Hair follicle dermal papilla cell (primary cell): ENCODE measurements around the gene FASN. TPM values are rescaled to one million over a fixed set of nuclear protein-coding genes. Genes with fewer than 3 reads are reported as not detected.

Source experiments
- total RNA-seq: library from RNA; depleted of rRNA; stranded (reverse); fragments of >200 nt; gene quantifications from 2 replicates; pipeline ENCODE4 v1.2.3, GENCODE V29; 2012

Gene FASN
- 227 and 302 TPM in 2 replicates for total RNA-seq

DNA sequence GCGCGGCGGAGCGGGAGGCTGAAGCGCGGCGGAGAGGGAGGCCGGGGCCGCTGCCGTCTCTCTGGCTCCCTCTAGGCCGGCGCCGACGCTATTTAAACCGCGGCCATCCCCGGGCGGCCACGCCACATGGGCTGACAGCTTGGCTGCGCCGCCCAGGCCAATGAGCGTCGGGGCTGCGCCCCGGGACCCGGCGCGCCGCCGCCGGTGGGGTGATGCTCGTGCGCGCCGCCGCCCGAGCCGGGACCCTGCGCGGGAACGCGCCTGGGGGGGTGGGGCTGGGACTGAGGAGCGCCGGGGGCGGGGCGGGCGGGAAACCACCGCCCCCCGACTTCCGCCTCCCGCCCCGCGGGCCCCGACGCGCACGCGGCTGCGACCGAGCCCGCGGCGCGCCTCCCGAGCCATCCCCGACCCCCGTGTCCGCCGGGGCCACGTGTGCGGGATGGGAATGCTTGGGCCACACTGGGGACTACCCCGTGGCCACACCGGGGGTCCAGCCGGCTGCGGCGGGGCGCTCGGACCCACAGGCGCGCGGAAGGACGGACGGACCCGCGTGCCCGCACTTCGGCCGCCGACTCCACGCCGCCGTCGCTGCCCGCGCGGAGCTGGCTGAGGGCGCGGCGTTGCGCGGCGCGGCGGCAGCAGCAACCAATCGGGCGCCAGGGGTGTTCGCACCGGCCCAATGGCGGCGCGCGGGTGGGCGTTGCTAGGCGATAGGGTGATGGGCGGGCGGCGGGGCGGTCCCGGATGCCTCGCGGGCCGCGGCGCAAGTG is at the start of gene FASN:
Gene FASN (minus strand): TSS at position 68 of the 770 bp plus-strand sequence. CDS start 1,791 bp downstream, outside the sequence.

DNA sequence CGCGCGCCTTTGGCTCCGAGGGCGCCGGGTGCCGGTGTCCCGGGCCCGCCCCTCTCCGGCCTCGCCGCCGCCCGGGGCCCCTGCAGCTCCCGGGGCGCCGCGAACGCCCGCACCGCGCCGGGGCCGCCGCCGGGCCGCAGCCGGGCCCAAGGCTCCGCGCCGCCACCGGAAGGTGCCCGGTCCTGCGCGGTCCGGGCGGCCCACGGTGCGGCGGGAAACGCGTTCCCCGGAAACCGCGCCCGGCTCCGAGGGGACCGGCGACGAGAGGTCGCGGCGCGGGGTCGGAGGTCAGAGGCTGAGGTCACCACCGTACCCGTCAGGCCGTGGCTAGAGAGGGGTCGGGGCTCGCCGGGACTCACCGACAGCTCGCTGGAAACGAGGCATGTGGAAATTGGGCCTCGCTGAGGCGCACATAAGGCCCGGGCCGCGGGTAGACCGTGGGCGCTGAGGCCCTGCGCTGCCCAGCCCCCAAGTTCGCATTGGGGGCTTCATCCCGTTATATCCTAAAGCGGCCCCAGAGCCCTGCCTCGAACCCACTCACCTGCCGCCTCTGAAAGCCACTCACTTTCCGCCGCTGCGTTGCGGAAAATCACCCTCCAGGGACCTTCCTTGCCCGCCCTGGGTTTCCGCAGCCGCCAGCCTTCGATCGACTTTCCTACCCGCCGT is 32.3 kb downstream of the FASN start, which contains the start of gene DUS1L:
Gene DUS1L (minus strand): TSS at position 167 of the 666 bp plus-strand sequence. CDS start 745 bp downstream, outside the sequence.

DNA sequence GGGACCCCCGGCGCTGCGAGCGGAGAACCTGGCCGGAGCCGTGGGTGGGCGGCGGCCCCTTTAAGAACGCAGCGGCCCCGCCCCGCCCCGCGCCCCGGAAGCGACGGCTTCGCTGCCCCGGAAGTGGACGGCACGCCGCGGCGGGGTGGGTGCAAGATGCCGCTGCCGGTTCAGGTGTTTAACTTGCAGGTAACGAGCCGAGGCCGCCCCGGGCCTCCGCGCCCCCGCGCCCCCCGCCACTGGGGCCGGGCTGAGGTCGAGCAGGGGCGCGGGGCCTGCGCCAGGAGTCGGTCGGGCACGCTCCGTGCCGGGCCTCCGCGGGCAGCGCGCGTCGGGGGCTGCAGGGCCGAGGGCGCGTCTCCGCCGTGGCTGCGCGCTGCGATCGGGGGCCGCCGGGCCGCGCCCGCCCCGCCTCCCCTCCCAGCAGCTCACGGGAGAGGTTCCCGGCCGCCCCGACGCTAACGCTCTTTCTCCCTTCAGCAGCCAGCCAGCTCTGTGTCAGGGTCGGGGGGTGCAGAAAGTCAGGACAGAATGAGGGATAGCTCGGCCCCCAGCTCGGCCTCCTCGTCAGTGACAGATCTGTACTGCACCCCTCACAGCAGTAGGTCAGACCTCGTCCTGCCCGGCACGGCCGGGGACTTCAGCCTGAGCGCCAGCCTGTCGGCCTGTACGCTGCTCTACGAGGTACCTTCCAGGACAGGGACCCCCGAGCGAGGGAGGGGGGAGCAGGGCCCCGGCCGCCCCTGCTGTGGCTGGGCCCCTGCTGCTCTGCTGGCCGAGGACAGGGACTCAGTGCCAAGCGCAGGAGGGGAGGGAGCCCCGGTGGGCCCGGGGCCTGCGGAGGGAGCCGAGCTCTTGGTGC is 46.0 kb downstream of the FASN start, which contains the start of the genes GPS1 and RFNG:
Gene GPS1 (plus strand): TSS at position 123 of the 862 bp plus-strand sequence. CDS start 34 bp downstream, at position 157.
Gene RFNG (minus strand): TSS at position 36 of the 862 bp plus-strand sequence. CDS start 45 bp downstream, outside the sequence.

DNA sequence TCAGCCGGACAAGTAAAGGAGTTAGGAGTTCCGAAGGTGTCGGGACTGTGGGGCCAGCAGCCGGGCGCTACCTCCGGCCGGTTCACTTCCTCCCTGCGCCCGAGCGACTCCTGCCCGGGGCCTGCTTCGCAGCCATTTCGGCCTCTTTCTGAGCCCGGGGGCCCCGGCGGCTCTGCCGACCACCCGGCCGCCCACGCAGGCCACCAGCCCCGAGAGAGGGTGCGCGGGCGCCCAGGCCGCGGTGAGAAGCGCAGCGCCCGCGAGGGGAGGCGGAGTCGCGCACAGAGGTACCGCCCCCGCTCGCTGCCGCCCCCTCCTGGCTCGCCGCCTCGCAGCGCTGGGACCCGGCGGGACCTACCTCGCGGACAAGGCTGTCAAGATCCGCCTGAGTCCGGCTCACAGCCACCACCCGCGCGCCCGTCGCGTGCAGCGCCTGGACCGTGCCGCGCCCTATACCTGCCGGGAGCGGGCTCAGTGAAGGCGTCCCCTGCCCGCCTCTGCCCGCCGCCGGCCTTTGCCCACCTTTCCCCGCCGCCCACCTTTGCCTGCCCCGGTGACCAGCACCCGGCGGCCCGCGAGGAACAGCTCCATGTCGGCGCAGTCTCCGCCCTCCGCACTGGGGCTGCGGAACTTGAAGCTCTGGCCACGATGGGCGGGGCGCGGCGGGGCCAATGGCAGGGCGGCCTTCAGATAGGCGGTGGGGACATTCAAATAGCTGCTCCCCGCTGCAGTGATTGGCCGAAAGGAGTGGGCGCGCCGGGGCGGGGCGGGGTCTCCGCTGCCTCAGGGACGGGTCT is 60.7 kb downstream of the FASN start, which contains the start of gene DCXR:
Gene DCXR (minus strand): TSS at position 606 of the 797 bp plus-strand sequence. CDS start 15 bp downstream, at position 591.

DNA sequence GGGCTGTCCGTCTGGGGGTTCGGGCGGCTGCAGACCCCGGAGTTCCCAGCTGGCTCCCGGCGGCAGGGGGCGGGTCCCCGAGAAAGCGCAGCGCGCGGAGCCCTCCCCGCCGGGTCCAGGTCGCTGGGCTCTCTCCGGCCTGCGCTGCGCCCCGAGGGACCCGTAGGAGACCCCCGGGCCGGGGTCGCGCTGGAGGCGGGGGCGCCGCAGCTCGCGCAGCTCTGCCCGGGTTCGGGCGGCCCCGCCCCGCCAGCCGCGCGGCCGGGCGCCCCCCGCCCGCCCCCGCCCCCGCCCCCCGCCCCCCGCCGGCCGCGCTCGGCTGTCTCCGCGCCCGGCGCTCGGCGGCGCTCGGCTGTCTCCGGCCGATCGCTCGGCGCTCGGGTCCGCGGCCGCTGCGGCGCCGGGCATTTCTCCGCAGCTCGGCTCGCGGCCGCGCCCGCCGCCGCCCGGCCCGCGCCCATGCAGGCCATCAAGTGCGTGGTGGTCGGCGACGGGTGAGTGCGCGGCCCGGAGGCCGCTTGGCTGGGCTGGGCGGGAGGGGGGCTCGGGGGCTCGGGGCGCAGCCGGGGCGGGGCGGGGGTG is 66.6 kb downstream of the FASN start, which contains the start of gene RAC3:
Gene RAC3 (plus strand): TSS at position 376 of the 582 bp plus-strand sequence. CDS start 84 bp downstream, at position 460.

Other genes starting within 250 kb of the FASN start
- gene P4HB, start 237.7 kb downstream of the FASN start, total RNA-seq = 1,150 and 1,536 TPM in 2 replicates
- gene ARHGDIA, start 226.9 kb downstream of the FASN start, total RNA-seq = 181 and 187 TPM in 2 replicates
- gene ALYREF, start 206.7 kb downstream of the FASN start, total RNA-seq = 54.5 and 57.2 TPM in 2 replicates
- 67.8 and 93.4 TPM in 2 replicates for gene ANAPC11, start 206.5 kb downstream of the FASN start, total RNA-seq
- 0.49 and 1.3 TPM in 2 replicates for gene NPB, start 196.0 kb downstream of the FASN start, total RNA-seq
- 75.6 and 91.4 TPM in 2 replicates for gene PCYT2, start 186.8 kb downstream of the FASN start, total RNA-seq
- 17.5 and 27.3 TPM in 2 replicates for gene SIRT7, start 180.1 kb downstream of the FASN start, total RNA-seq
- gene MAFG, start 170.5 kb downstream of the FASN start, total RNA-seq = 27.2 and 33.3 TPM in 2 replicates
- gene PYCR1, start 160.9 kb downstream of the FASN start, total RNA-seq = 130 and 146 TPM in 2 replicates
- not detected in 2 replicates for gene MYADML2, start 151.0 kb downstream of the FASN start, total RNA-seq
- not detected in 2 replicates for gene NOTUM, start 137.0 kb downstream of the FASN start, total RNA-seq
- 32.3 and 33.8 TPM in 2 replicates for gene ASPSCR1, start 120.6 kb downstream of the FASN start, total RNA-seq
- 13.5 and 14.9 TPM in 2 replicates for gene CENPX, start 75.4 kb downstream of the FASN start, total RNA-seq
- 9.2 and 10.4 TPM in 2 replicates for gene LRRC45, start 74.9 kb downstream of the FASN start, total RNA-seq
- gene RAC3, start 66.6 kb downstream of the FASN start, total RNA-seq = 5.0 and 5.5 TPM in 2 replicates
- gene DCXR, start 60.5 kb downstream of the FASN start, total RNA-seq = 29.9 and 35.8 TPM in 2 replicates
- gene RFNG, start 46.4 kb downstream of the FASN start, total RNA-seq = 56.5 and 59.9 TPM in 2 replicates
- 95.2 and 105 TPM in 2 replicates for gene GPS1, start 46.3 kb downstream of the FASN start, total RNA-seq
- 50.3 and 53.1 TPM in 2 replicates for gene DUS1L, start 32.4 kb downstream of the FASN start, total RNA-seq
- gene CCDC57, start 114.6 kb upstream of the FASN start, total RNA-seq = 21.1 and 30.3 TPM in 2 replicates
- 191 and 226 TPM in 2 replicates for gene SLC16A3, start 130.8 kb upstream of the FASN start, total RNA-seq
- 58.8 and 66.0 TPM in 2 replicates for gene CSNK1D, start 175.5 kb upstream of the FASN start, total RNA-seq
- gene CD7, start 219.4 kb upstream of the FASN start, total RNA-seq = 0.24 and 0.32 TPM in 2 replicates
- gene SECTM1, start 235.5 kb upstream of the FASN start, total RNA-seq = 101 and 151 TPM in 2 replicates